Colon (tissue), 2 donors: ENCODE results near the gene OSBPL1A.

Experiments used
- FAIRE-seq: peaks from 2 replicates; lab custom pipeline; 2012; peaks lifted over from hg19 to GRCh38; lab: Jason Lieb, UNC
- donor health status: control.
- donor health status: control.

The OSBPL1A gene

GRCh38 chr18:24121625-24122024 lies 276.0 kb downstream of the OSBPL1A start:
- no peak for FAIRE-seq

DNA sequence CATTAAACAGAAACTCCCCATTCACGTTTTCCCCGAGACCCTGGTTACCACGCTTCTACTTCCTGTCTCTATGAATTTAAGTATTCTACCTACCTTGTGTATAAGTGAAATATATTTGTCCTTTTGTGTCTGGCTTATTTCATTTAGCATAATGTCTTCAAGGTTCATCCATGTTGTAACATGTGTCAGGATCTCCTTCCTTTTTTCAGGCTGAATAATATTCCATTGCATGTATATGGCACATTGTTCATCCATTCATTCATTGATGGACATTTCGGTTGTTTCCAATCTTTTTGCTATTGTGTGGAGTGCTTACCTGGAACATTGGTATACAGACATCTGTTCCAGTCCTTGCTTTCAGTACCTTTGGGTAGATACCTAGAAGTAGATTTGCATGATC lies 276.9 kb downstream of the OSBPL1A start:
- no peak for FAIRE-seq

- peak; percentile 58 for FAIRE-seq
Observed at GRCh38 chr18:24118750-24119577, 278.7 kb downstream of the OSBPL1A start.

GRCh38 chr18:24115628-24116027 lies 282.0 kb downstream of the OSBPL1A start:
- no peak for FAIRE-seq

DNA sequence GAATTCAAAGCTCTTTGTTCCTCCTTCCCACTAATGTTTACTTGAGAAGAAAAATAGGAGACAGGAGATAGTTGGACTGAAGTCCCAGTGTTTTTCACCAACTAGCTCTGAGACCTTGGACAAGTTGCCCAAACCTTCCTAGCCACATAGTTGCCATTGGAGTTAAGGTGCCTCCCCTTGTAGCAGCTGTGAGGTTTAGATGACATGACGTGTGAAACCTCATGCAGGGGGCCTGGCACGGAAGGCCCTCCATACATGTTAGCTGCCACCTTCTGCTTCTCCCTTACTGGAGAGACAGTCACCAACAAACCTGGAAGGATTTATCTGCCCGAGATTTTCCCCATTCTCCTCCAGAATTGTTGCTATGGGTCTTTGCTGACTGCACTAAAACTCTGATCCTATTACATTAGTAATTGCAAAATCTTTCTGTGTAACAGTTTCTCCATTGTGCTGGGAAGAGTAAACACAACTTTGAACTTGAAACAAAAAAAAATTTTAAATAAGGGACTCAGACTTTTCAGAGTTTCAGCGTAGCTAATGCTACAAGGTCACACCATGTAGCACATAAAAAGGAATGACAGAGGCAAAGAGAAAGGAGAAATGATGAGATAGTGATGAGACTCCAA lies 282.6 kb downstream of the OSBPL1A start:
- no peak for FAIRE-seq

DNA sequence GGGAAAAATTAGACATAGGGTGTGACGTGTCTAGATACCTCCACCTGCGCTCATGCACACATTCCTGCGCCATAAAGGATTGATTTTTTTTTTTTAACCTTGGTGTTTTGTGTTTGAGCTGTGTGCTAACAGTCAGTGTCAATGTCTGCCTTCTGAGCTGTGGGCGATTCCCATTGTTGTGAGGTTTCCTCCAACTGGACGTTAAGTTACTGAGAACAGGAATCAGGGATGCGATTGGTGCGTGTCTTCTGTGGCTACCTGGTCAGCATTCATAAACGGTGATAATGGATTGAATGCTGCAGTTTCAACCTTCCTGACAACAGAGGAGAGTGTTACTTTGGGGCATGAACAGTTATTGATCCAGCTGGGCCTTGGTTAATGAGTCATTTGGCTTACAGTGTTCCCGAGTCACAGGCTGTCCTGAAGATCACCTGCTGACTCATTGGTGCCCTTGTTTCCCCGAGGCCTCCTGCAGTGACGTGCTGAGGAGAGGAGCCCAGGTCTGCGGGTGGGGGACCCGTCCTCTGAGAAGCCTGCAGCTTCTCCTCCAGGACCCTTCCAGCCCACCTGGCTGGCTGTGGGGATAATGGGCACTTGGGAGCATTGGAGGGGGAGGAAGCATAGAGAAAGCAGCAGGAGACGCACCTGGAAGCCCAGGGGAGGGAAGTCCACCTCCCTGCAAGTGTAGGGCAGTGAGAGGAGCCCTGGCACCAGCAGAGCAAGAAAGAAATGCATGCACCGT lies 284.6 kb downstream of the OSBPL1A start:
- no peak for FAIRE-seq

GRCh38 chr18:24112464-24112863 lies 285.2 kb downstream of the OSBPL1A start:
- FAIRE-seq = no peak
